D721Med (cell line): Measurements from ENCODE around the gene EGFL7.
"Not testable (repeated sequence)": the region's sequence is repeated elsewhere in the genome, so short reads cannot be mapped to it uniquely, and the experiment has no call there.

ENCODE experiments used
- DNase-seq: peaks from one replicate; pipeline ENCODE4 v3.0.0; 2011; ENCODE audit warnings: low spot score; ENCODE audit not compliant: insufficient read length
- FAIRE-seq: peaks from 2 replicates; lab custom pipeline; 2011; peaks lifted over from hg19 to GRCh38; lab: Jason Lieb, UNC
- CTCF ChIP-seq: IDR thresholded peaks from 2 replicates; pipeline ENCODE4 v1.5.1; 2012; ENCODE audit warnings: mild to moderate bottlenecking, control low read depth; ENCODE audit not compliant: insufficient read depth; ENCODE audit errors: missing control alignments

The EGFL7 gene

DNA sequence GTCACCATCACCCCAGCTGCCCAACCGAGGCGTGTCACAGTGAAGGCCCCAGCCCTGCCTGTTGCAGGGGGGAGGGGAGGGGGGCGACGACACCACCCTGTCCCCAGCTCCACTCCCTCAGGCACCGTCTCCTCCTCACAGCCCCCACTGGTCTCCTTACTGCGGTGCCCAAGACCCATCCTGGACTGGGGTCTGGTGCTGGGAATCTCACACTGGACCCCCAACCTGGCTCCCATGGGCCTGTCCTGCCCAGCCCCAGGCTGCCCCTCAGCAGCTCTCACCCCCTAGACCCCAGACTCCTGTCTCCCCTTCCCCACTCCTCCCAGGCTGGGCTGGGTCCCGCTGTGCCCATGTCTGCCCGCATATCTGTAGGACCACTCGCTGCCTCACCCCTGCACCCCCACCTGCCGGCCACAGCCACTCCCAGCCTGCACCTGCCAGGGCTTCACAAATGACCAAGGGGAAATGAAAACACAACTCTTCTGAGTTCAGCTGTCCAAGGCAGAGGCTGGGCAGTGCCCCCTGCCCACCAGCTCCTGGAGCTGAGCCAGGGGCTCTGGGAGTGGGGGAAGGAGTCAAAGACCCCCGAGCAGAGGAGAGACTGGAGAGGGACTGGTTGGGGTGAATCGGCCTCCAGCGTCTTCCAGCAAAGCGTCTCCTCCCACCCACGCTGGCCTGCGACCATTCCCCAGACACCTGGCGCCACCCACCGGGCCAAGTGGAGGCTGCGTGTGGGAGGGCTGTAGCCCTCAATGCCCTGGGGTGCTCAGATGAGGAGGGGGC, 32.6 kb upstream of the EGFL7 start:
- FAIRE-seq (no peak), DNase-seq (no peak)

DNA sequence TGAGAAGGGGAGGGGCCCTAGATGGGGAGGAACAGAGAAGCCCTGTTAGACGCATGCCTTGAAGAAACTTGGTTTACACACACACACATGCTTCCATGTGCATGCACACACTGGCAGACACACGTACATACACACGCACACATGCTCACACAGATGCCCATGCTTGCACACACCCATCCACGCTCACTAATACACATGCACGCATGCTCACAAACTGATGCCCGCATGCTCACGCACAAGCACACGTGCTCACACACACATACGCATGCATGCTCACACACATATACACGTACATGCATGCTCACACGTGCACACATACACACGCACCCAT, 32.1 kb upstream of the EGFL7 start:
- no peak for TF ChIP-seq CTCF
- FAIRE-seq = no peak
- DNase-seq = no peak

More for the DNA sequence above, 32.6 kb upstream of the EGFL7 start:
- TF ChIP-seq CTCF = peak; percentile 57

DNA sequence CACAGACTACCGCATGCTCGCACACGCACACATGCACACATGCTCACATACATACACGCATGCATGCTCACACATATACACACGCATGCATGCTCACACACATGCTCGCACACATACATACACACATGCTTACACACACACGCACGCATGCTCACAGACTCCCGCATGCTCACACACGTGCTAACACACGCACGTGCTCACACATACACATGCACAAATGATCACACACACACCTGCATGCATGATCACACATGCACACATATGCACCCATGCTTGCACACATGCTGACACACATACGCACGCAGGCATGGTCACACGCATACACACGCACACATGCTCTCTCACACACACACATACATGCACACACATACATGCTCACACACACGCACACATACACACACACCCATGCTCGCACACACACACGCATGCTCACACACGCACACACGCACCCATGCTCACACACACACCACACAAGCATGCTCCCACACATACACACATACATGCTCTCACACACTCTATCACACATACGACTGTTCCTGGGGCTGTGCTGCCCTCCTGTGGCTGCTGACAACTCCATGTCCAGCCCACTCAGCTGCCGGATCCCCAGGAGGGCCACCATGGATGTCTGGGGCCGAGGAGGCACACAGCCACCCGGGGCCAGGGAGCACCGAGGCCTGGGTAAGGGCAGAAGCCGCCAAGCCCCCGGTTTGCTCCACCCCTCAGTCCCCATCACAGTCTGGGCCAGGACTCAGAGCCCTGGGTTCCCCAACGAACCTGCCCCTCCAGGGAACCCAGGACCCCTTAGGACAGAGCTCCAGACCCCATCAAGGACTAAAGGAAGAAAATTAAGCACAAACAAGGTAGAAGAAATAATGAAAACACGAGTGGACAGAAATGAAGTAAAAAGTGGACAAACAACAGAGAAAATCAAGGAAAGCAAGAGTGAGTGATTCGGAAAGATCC, 31.4 kb upstream of the EGFL7 start:
- DNase-seq = peak; percentile 84
- TF ChIP-seq CTCF = peak; percentile 87
- no peak for FAIRE-seq

GRCh38 chr9:136632072-136632471, 30.6 kb upstream of the EGFL7 start:
- FAIRE-seq, DNase-seq: not testable (repeated sequence)

DNA sequence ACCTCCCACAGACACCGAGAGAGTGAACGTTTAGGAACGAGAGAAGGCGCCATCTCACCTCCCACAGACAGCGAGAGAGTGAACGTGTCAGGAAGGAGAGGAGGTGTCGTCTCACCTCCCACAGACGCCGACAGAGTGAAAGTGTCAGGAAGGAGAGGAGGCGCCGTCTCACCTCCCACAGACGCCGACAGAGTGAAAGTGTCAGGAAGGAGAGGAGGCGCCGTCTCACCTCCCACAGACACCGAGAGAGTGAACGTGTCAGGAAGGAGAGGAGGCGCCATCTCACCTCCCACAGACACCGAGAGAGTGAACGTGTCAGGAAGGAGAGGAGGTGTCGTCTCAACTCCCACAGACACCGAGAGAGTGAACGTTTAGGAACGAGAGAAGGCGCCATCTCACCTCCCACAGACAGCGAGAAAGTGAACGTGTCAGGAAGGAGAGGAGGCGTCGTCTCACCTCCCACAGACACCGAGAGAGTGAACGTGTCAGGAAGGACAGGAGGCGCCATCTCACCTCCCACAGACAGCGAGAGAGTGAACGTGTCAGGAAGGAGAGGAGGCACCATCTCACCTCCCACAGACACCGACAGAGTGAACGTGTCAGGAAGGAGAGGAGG, 30.1 kb upstream of the EGFL7 start:
- FAIRE-seq, DNase-seq: not testable (repeated sequence)

DNA sequence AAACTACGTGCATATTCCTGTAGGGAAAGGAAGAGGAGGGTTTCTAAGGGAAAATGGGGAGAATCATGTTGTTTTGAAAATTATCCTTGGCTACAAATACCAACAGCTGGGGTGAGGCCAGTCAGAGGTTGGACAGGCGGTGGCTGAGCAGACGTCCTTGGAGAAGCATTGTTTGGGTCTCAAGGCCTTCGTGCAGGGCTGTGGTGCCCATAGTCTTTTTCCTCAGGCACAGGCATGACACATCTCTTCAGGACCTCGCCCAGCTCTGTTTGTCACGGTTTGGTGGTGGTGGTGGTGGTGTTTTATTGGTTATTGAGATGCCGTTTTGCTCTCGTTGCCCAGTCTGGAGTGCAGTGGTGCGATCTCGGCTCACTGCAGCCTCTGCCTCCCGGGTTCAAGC, 27.8 kb upstream of the EGFL7 start:
- TF ChIP-seq CTCF = no peak
- FAIRE-seq (no peak), DNase-seq (no peak)

GRCh38 chr9:136640171-136641111, 22.3 kb upstream of the EGFL7 start:
- no peak for FAIRE-seq
- no peak for TF ChIP-seq CTCF
- no peak for DNase-seq
